Measurements from ENCODE around the gene TNFSF15. TPM values are rescaled to one million over a fixed set of nuclear protein-coding genes. Genes with fewer than 3 reads are reported as not detected.
"Not testable (repeated sequence)": the region's sequence is repeated elsewhere in the genome, so short reads cannot be mapped to it uniquely, and the experiment has no call there.

TNFSF15 gene
- total RNA-seq, 6 experiments from 2014 or later: 0.02 to 0.21 (median 0.05) TPM; not detected in 1

DNA sequence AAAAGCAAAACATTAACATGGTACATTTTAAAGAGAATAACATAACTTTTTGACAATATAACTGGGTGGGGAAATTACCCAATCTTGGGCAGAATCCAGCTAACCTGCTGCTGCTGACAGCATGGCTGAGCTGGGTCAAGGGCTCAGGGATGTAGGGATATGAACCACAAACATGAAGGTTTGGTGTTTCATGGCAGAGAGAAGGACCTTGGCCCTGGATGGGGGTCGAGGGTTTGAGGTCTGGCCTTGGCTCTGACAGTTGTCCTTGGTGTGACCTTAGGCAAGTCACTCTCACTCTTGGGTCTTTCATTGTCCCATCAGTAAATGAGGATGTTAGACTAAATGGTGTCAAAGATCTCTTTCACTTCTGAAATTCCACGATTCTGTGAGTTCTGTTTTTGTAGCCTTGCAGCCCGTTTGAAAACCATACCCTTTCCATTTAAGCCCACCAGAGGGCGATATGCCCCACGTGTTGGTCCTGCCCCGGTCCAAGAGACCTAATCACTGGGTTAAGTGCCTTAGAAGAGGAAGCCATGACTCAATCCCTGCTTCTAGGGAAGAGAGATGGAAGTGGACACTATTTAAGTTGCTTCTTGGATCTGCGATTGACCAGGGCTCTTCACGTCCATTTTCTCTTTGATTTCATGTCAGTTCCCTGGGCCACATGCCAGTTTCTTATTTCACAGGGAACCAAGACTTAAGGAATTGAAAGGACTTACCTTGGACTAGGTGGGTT lies 67.1 kb downstream of the TNFSF15 start:
- no peak overlapping the region for H3K27ac Mint-ChIP-seq
- peaks cover 33% of the 10 kb centered on the region for H3K4me1 Mint-ChIP-seq (ENCODE audit: low read depth)
- TF ChIP-seq, protein P1, sequence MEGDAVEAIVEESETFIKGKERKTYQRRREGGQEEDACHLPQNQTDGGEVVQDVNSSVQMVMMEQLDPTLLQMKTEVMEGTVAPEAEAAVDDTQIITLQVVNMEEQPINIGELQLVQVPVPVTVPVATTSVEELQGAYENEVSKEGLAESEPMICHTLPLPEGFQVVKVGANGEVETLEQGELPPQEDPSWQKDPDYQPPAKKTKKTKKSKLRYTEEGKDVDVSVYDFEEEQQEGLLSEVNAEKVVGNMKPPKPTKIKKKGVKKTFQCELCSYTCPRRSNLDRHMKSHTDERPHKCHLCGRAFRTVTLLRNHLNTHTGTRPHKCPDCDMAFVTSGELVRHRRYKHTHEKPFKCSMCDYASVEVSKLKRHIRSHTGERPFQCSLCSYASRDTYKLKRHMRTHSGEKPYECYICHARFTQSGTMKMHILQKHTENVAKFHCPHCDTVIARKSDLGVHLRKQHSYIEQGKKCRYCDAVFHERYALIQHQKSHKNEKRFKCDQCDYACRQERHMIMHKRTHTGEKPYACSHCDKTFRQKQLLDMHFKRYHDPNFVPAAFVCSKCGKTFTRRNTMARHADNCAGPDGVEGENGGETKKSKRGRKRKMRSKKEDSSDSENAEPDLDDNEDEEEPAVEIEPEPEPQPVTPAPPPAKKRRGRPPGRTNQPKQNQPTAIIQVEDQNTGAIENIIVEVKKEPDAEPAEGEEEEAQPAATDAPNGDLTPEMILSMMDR (IDR thresholded peaks at IDR 0.05): peak; percentile 97
- H3K9me3 Mint-ChIP-seq: no peaks in the 10 kb centered on the region
- H3K36me3 Mint-ChIP-seq (ENCODE audit: low read depth): no peaks in the 10 kb centered on the region
- H3K4me3 Mint-ChIP-seq: no peak overlapping the region
- peak; percentile 84 for DNase-seq
- peaks cover 3% of the 10 kb centered on the region; the same call in 1 of the 2 replicates for H3K27me3 Mint-ChIP-seq (ENCODE audit: insufficient read depth)

DNA sequence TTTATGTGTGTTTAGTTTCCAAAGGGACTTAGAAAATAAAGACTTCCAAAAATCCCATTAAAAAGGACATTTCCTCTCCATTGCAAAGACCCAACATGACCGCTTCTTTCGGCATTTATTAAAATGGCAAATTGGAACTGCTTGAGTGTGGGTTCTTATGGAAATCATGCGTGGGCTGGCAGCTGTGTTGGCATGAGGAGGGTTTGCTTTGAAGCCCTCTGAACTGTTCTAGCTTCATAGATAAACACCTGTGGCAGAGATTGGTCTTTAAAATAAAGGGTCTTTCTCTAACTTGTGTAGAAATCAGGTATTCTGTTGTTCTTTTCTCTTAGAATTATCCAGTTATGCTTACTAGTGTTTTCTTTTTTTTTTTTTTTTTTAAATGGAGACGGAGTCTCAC lies 68.0 kb downstream of the TNFSF15 start:
- no peak overlapping the region for H3K27ac Mint-ChIP-seq
- H3K36me3 Mint-ChIP-seq (ENCODE audit: low read depth): no peaks in the 10 kb centered on the region
- H3K4me1 Mint-ChIP-seq (ENCODE audit: low read depth): peaks cover 38% of the 10 kb centered on the region
- H3K9me3 Mint-ChIP-seq: no peaks in the 10 kb centered on the region
- H3K27me3 Mint-ChIP-seq (ENCODE audit: insufficient read depth): peaks cover 3% of the 10 kb centered on the region; the same call in 1 of the 2 replicates
- DNase-seq: no peak
- TF ChIP-seq, protein P1 (IDR thresholded peaks at IDR 0.05): no peak
- H3K4me3 Mint-ChIP-seq: no peak overlapping the region

DNA sequence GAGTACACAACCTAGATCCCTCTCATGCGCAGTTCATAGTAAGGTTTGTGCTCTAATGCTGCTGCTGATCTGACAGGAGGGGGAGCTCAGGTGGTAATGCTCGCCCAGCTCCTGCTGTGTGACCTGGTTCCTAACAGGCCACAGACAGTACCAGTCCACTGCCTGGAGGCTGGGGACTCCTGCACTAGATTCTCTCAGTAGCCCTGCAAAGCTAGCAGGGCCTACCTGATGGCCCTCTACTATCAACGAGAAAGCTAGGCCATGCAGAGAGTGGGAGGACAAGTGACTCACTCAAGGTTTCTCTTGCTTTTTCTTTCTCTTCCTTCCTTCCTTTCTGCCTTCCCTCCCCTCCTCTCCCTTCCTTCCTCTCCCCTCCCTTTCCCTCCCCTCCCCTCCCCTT lies 68.7 kb downstream of the TNFSF15 start:
- no peak overlapping the region for H3K27ac Mint-ChIP-seq
- peaks cover 46% of the 10 kb centered on the region for H3K4me1 Mint-ChIP-seq (ENCODE audit: low read depth)
- H3K36me3 Mint-ChIP-seq (ENCODE audit: low read depth): no peaks in the 10 kb centered on the region
- peaks cover 3% of the 10 kb centered on the region; the same call in 1 of the 2 replicates for H3K27me3 Mint-ChIP-seq (ENCODE audit: insufficient read depth)
- TF ChIP-seq, protein P1 (IDR thresholded peaks at IDR 0.05): no peak
- H3K9me3 Mint-ChIP-seq: no peaks in the 10 kb centered on the region
- H3K4me3 Mint-ChIP-seq: no peak overlapping the region
- no peak for DNase-seq

DNA sequence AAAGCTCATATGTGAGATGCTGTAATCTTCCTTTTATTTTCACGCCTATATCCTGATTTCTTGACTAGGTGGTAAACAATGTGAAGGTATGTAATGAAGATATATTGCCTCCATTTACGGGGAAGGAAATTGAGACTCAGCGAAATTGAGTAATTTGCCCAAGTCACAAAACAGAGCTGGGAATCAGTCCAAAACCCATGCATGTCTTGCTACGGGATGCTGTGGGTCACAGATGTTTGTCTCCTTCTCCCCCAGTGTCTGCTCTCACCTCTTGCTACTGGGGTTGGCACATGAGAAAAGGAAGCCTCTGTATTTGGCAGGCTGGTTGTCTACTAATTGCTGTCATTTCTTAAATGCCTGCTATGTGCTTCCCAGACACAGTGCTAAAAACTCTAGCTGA lies 70.1 kb downstream of the TNFSF15 start:
- Mint-ChIP-seq H3K36me3 (ENCODE audit: low read depth) (no peaks in the 10 kb centered on the region), H3K27me3 (ENCODE audit: insufficient read depth) (peaks cover 4% of the 10 kb centered on the region; the same call in 1 of the 2 replicates), H3K9me3 (no peaks in the 10 kb centered on the region), H3K4me3 (no peak overlapping the region), H3K27ac (no peak overlapping the region), H3K4me1 (ENCODE audit: low read depth) (peaks cover 53% of the 10 kb centered on the region)
- peak; percentile 12 for DNase-seq
- TF ChIP-seq, protein P1 (IDR thresholded peaks at IDR 0.05): no peak

DNA sequence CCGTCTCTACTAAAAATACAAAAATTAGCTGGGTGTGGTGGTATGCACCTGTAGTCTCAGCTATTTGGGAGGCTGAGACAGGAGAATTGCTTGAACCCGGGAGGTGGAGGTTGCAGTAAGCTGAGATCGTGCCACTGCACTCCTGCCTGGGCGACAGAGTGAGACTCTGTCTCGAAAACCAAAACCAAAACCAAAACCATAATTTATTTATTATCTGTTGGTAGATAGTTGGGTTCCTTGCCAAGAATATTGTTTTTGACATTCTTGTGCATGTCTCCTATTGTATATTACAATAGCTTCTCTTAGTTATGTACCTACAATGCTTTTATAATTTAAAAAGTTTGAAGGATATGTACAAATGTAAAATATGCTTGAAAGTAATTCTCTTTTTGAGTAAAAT lies 70.7 kb downstream of the TNFSF15 start:
- DNase-seq; H3K4me3 Mint-ChIP-seq; H3K9me3 Mint-ChIP-seq; H3K27ac Mint-ChIP-seq; H3K27me3 Mint-ChIP-seq (ENCODE audit: insufficient read depth); H3K36me3 Mint-ChIP-seq (ENCODE audit: low read depth): not testable (repeated sequence)
- H3K4me1 Mint-ChIP-seq (ENCODE audit: low read depth): peaks cover 53% of the 10 kb centered on the region

Other genes starting within 250 kb of the TNFSF15 start
- 100 to 1,000 TPM in 1 of 6 experiments, 10 to 100 TPM in 5; 74.2 to 104 (median 86.5) TPM for gene ATP6V1G1, start 218.3 kb downstream of the TNFSF15 start, total RNA-seq (2021; fragmentation: NEBNext Ultra II Directional; extraction: Animal tissue kit (Norgen Biotek cat#: 25700))
- gene TMEM268, start 194.7 kb downstream of the TNFSF15 start, total RNA-seq (2021; fragmentation: NEBNext Ultra II Directional; extraction: Animal tissue kit (Norgen Biotek cat#: 25700)): 1 to 10 TPM; 5.1 to 7.5 (median 5.6) TPM
- not detected for gene TEX53, start 148.2 kb downstream of the TNFSF15 start, total RNA-seq (2021; fragmentation: NEBNext Ultra II Directional; extraction: Animal tissue kit (Norgen Biotek cat#: 25700))
- gene TEX48, start 123.8 kb downstream of the TNFSF15 start, total RNA-seq (2021; fragmentation: NEBNext Ultra II Directional; extraction: Animal tissue kit (Norgen Biotek cat#: 25700)): not detected
- not detected for gene TNFSF8, start 124.6 kb upstream of the TNFSF15 start, total RNA-seq (2021; fragmentation: NEBNext Ultra II Directional; extraction: Animal tissue kit (Norgen Biotek cat#: 25700))